Measurements from ENCODE around the gene IL4.

IL4 gene

DNA sequence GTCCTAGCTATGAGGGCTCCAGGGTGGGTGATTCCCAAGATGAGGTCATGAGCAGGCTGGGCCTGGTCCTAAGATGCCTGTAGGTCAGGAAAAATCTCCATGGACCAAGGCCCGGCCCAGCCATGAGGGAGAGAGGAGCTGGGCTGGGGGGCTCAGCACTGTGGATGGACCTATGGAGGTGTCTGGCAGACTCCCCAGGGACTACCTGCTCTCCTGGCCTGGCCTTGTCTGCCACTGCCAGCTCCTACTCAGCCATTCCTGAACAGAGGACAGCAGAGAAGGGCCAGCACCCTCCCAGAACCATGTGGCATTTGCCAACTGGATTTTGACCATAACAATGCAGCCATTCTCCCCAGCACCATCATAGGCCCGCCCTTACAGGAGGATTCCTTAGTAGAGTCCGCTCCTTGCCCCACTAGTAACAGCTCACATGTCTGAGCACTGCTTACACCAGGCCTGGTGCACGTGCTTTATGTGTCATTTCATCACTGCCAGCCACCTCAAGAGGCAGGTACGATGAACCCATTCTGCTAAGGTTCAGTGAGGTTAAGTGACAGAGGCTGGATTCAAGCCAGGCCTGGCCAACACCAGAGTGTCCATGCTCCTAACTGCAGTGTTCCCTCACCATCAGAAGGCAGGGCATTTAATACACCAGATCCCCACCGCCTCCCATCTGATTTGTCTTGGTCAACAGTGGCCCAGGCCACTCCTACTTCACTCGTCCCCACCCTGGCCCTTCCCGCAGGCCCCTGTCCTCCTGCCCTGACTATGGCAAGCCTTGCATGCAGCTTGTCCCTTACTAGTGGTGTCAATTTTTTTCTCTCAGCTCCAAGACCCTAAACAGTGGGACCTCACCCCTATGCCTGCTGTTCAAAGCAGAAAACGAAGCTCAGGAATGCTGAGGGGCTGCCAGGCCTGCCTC lies 15.1 kb upstream of the IL4 start:
- DNase-seq, result no peak

DNA sequence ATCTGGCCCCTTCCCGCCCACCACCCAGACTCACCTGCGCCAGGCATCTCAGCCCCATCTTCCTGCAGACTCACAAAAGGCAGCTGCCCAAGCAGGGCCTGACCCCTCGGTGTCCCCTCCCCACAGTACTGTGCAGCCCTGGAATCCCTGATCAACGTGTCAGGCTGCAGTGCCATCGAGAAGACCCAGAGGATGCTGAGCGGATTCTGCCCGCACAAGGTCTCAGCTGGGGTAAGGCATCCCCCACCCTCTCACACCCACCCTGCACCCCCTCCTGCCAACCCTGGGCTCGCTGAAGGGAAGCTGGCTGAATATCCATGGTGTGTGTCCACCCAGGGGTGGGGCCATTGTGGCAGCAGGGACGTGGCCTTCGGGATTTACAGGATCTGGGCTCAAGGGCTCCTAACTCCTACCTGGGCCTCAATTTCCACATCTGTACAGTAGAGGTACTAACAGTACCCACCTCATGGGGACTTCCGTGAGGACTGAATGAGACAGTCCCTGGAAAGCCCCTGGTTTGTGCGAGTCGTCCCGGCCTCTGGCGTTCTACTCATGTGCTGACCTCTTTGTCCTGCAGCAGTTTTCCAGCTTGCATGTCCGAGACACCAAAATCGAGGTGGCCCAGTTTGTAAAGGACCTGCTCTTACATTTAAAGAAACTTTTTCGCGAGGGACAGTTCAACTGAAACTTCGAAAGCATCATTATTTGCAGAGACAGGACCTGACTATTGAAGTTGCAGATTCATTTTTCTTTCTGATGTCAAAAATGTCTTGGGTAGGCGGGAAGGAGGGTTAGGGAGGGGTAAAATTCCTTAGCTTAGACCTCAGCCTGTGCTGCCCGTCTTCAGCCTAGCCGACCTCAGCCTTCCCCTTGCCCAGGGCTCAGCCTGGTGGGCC lies 13.9 kb upstream of the IL4 start:
- no peak for DNase-seq

- DNase-seq, result no peak
Measured at GRCh38 chr5:132661231-132662003, 12.4 kb upstream of the IL4 start.

DNA sequence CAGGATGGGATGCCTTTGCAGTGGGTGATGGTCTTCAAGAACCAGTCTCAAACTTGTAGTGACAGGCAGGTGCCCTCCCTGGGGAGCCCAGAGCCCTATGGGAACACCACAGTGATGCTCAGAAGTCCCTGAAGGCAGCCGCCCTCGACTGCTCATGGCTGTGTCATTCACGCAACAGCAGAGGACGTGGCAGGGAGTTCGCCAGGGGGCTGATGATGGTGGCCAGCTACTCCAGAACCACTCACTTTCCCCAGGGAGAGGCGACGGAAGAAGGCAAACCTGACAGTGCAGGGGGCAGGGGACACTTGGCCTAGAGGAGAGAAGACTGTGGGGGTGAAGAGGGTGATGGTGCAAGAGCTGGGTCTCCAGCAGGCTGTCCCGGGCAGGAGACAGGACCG lies 11.8 kb upstream of the IL4 start:
- DNase-seq, result no peak

- DNase-seq, result no peak
Measured at GRCh38 chr5:132662925-132663770, 10.6 kb upstream of the IL4 start.

DNA sequence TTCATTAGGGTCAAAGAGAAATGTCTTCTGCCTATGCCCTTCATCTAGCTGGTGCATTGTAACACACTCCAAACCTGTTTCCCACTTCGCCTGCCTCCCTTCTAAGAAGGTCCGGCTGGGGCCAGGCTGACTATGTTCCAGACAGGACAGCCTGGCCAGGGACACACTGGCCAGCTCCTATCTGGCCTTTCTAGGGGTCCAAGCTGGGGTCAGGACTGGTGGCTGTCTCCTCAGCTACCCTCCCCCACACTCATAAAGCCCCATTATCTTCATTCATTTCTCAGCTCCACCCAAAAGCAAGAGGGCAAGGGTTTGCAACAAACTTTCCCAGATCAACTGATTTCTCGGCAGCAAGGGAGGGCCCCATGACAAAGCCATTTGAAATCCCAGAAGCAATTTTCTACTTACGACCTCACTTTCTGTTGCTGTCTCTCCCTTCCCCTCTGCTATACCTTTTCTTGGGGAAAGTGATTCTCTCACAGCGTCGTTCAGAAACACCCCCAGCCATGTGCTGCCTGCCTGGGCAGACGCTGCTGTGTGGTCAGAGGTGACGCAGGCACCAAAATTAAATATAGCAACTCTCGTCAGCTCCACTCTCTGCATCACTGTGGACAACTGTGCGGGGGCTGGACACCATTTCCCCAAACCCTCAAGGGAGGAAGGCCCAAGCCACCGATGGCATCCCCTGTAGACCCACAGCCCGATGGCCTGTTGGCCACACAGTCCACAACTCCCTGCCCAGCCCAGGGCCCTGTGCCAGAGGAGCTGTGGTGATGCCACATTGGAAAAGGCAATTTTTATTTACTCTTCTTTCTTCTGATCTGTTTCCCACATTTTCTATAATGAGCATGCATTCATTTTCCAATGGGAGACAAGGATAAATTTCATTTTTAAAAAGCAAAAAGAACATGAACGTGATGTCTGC lies 9.8 kb upstream of the IL4 start:
- no peak for DNase-seq

DNA sequence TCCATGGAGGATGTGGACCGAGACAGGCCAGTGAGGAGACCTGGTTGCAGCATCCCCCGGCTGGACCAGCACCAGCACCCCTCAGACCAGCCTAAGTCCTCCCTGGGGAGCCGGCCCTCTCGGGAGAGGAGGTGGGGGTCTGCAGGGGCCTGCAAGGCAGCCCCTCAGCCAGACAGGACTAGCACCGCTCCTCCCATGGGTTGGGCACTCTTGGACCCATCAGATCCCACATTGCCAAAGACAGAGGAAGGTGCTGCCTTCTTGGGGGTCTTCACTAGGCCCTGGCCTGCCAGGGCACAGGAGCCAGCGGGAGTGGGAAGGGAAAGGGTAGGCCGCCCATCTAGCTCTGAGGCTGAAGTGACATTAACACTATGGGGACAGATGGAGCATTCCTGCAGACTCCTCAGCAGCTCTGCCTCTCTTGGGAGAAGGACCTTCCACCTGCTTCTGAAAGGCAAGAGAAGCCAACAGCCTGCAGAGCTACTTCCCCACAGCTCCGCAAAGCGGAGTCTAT lies 9.0 kb upstream of the IL4 start:
- no peak for DNase-seq

GRCh38 chr5:132665574-132666080 lies 8.2 kb upstream of the IL4 start:
- no peak for DNase-seq

- no peak for DNase-seq
Measured at GRCh38 chr5:132666310-132667123, 7.3 kb upstream of the IL4 start.

DNA sequence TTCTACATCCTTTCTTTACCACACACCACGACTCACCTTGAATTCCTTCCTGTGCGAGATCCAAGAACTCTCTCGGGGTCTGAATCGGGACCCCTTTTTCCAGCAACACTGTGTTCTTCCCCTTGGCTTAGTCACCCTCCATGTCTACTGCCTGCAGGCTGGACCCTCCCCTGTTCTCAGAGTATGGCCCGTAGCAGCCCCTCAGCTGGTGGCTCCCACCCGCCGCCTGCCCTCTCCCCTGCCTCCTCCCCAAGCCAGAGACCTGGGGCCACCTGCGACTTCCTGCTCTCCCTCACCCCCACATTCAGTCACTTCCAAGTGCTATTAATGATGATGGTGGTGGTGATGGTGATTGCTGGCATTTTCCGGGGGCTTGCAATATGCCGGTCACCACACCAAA lies 6.5 kb upstream of the IL4 start:
- DNase-seq, result no peak

- DNase-seq, result no peak
Measured at GRCh38 chr5:132667761-132668705, 5.8 kb upstream of the IL4 start.

GRCh38 chr5:132668706-132669454 lies 4.9 kb upstream of the IL4 start:
- DNase-seq, result no peak

DNA sequence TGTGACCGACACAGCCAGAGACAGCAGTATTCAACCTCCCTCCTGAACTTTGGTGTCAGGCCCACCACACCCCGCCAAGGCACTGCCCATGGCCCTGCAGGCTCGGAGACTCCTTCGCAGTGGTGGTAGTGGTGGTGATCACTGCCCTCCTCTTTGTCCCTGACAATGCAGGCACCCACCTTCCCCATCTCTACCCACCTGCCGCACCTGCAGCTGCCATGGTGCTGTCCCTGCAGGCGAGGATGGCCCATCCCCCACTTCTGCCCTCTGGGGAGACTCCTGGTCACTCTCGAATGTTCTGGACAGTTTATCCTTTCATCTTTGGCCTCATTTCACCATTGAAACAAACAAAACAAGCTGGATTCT lies 4.4 kb upstream of the IL4 start:
- DNase-seq, result no peak

DNA sequence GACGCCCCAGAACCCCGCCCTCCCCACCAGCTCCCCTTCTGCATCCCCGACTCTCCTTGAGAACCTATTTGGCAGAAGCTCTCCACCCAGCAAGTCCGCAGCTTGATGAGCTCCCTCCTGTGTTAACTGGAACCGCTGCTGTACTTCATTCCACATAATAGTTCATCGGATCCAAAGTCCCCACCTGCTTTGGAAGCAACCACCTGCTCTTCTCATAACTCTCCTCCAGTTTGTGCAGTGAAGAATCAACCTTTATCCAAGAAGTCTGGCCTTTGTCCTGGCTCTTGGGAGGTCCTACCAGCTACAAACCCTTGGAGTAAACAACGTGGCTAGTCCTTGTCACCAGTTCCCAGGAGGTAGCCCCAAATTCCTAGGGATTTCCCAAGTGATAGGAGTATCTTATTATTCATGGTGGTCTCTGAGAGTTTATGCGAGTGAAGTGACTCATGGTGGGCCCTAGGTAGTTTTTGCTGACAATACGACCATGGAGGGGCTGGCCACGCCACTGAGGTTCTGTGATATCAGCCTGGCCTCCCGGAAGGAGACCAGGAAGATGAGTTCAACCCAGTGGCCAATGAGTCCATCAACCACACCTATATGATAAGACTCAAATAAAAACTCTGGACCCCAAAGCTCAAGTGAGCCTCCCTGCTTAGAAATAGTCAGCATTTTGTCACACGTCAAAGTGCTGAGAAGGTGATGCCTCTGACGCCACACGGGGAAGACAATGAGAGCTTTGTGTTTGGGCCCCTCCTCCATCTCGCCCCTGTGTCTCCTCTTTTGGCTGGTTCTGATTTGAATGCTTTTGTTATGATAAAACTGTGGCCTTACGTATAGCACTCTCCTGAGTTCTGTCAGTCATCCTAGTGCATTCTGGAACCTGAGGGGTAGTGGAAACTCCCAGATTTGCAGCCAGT lies 3.6 kb upstream of the IL4 start:
- DNase-seq, result no peak

DNA sequence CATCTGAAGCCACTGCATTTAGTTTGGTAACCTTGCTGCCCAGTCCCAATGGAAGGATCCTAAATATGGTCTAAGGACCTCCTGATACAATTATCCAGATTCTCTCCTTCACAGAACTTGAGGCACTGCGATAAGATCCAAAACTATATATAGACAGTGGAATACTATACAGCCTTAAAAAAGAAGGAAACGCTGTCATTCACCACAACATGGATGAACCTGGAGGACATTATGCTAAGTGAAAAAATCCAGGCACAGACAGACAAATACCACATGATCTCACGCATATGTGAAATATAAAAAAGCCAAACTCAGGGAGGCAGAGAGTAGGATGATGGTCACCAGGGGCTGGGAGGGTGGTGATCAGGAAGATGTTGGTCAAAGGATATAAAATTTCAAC lies 2.8 kb upstream of the IL4 start:
- DNase-seq, result no peak

GRCh38 chr5:132673488-132673887 lies 301 bp upstream of the IL4 start:
- no peak for DNase-seq

Measured in HCEC 1CT (cell line).